Brain microvascular endothelial cell (primary cell): ENCODE data around the gene SCRN3.

Source experiments
- DNase-seq: peaks from one replicate; pipeline ENCODE4 v3.0.0-alpha.2; 2020
- H3K27ac ChIP-seq: fragments of 250-450 bp; sonication (Bioruptor Pico); 2 replicates; pipeline ENCODE4 v1.5.1; 2020; ENCODE audit warnings: mild to moderate bottlenecking, moderate library complexity
- H3K27me3 ChIP-seq: fragments of 250-450 bp; sonication (Bioruptor Pico); replicated peaks from 2 replicates; pipeline ENCODE4 v1.5.1; 2020; ENCODE audit warnings: mild to moderate bottlenecking
- H3K36me3 ChIP-seq: fragments of 250-450 bp; sonication (Bioruptor Pico); replicated peaks from 2 replicates; pipeline ENCODE4 v1.5.1; 2020; ENCODE audit warnings: mild to moderate bottlenecking
- H3K4me3 ChIP-seq: 2 replicates; pipeline ENCODE4 v1.5.1; 2011; ENCODE audit warnings: low read depth, mild to moderate bottlenecking, control low read depth, low read length, moderate library complexity
- in situ Hi-C: cut with HindIII; loops from 2 replicates; pipeline ENCODE4 v1.10.0; 2017; ENCODE audit warnings: low sequenced_read_pairs, low pct_ligation_motif_present
- TF ChIP-seq, protein P1 (sequence below): IDR thresholded peaks from 2 replicates; pipeline ENCODE4 v1.5.1; 2011; ENCODE audit warnings: low read depth, mild to moderate bottlenecking, moderate library complexity, low read length, control low read depth, inconsistent platforms; ENCODE audit errors: missing control alignments

Gene SCRN3

GRCh38 chr2:174449033-174449432 lies 53.5 kb downstream of the SCRN3 start:
- TF ChIP-seq, protein P1, sequence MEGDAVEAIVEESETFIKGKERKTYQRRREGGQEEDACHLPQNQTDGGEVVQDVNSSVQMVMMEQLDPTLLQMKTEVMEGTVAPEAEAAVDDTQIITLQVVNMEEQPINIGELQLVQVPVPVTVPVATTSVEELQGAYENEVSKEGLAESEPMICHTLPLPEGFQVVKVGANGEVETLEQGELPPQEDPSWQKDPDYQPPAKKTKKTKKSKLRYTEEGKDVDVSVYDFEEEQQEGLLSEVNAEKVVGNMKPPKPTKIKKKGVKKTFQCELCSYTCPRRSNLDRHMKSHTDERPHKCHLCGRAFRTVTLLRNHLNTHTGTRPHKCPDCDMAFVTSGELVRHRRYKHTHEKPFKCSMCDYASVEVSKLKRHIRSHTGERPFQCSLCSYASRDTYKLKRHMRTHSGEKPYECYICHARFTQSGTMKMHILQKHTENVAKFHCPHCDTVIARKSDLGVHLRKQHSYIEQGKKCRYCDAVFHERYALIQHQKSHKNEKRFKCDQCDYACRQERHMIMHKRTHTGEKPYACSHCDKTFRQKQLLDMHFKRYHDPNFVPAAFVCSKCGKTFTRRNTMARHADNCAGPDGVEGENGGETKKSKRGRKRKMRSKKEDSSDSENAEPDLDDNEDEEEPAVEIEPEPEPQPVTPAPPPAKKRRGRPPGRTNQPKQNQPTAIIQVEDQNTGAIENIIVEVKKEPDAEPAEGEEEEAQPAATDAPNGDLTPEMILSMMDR = no peak
- H3K27me3 ChIP-seq = no peaks in the 10 kb centered on the region
- in situ Hi-C loops = no loop called here
- no peak overlapping the region for H3K4me3 ChIP-seq
- DNase-seq = no peak
- no peak overlapping the region for H3K27ac ChIP-seq
- no peaks in the 10 kb centered on the region for H3K36me3 ChIP-seq

- DNase-seq = no peak
- Histone ChIP-seq H3K4me3 (no peak overlapping the region), H3K27me3 (no peaks in the 10 kb centered on the region), H3K27ac (no peak overlapping the region), H3K36me3 (no peaks in the 10 kb centered on the region)
- in situ Hi-C loops = no loop called here
- TF ChIP-seq, protein P1 = no peak
Measured at GRCh38 chr2:174450021-174450816, 54.7 kb downstream of the SCRN3 start.

DNA sequence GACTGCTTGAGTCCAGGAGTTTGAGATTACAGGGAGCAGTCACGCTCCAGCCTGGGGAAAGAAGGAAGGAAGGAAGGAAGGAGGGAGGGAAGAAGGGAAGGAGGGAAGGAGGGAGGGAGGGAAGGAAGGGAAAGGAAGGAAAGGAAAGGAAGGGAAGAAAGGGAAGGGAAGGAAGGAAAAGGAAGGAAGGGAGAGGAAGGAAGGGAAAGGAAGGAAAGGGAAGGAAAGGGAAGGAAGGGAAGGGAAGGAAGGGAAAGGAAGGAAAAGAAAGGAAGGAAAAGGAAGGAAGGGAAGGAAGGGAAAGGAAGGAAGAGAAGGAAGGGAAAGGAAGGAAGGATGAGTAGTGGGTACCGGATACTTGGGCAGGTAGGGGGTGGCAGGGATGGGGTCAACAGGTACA lies 59.0 kb downstream of the SCRN3 start:
- H3K27me3 ChIP-seq = no peaks in the 10 kb centered on the region
- no peaks in the 10 kb centered on the region for H3K36me3 ChIP-seq
- TF ChIP-seq, protein P1 = no peak
- H3K27ac ChIP-seq = no peak overlapping the region
- no peak for DNase-seq
- in situ Hi-C loops = no loop called here
- H3K4me3 ChIP-seq = no peak overlapping the region

DNA sequence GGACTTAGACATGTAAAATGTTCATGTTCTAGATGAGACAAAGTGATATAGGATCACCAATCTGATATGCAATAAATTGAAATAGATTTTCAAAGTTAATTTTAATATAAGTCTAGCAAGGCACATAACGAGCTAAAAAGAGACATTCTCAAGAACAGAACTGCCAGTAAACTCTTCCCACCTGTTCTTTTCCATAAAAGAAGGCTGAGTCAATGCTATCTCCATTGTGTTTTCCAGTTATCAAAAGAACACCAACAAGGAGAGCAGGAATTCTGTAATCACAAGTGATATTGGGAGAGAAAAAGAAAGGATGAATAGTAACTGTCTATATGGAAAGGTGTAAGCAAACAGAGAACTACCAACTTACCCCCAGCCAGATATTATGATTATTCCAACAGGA lies 65.7 kb downstream of the SCRN3 start:
- in situ Hi-C loops = no loop called here
- H3K4me3 ChIP-seq = no peak overlapping the region
- no peaks in the 10 kb centered on the region for H3K36me3 ChIP-seq
- no peak for DNase-seq
- TF ChIP-seq, protein P1 = no peak
- no peak overlapping the region for H3K27ac ChIP-seq
- no peaks in the 10 kb centered on the region for H3K27me3 ChIP-seq

GRCh38 chr2:174465327-174465726 lies 69.8 kb downstream of the SCRN3 start:
- H3K36me3 ChIP-seq = no peaks in the 10 kb centered on the region
- DNase-seq = no peak
- in situ Hi-C loops = no loop called here
- TF ChIP-seq, protein P1 = no peak
- H3K27ac ChIP-seq = no peak overlapping the region
- no peak overlapping the region for H3K4me3 ChIP-seq
- H3K27me3 ChIP-seq = no peaks in the 10 kb centered on the region

- TF ChIP-seq, protein P1 = no peak
- in situ Hi-C loops = no loop called here
Measured at GRCh38 chr2:174473796-174474195, 78.3 kb downstream of the SCRN3 start.

More at GRCh38 chr2:174473796-174474195, 78.3 kb downstream of the SCRN3 start:
- DNase-seq = no peak
- Histone ChIP-seq H3K4me3 (no peak overlapping the region), H3K36me3 (no peaks in the 10 kb centered on the region), H3K27me3 (no peaks in the 10 kb centered on the region), H3K27ac (no peak overlapping the region)
